Measurements from ENCODE around the gene SCPEP1.
A peak's percentile ranks its signal among the peaks of the same experiment; 100 is the strongest.
"Not testable (repeated sequence)": the region's sequence is repeated elsewhere in the genome, so short reads cannot be mapped to it uniquely, and the experiment has no call there.

Gene SCPEP1, protein sequence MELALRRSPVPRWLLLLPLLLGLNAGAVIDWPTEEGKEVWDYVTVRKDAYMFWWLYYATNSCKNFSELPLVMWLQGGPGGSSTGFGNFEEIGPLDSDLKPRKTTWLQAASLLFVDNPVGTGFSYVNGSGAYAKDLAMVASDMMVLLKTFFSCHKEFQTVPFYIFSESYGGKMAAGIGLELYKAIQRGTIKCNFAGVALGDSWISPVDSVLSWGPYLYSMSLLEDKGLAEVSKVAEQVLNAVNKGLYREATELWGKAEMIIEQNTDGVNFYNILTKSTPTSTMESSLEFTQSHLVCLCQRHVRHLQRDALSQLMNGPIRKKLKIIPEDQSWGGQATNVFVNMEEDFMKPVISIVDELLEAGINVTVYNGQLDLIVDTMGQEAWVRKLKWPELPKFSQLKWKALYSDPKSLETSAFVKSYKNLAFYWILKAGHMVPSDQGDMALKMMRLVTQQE

DNA sequence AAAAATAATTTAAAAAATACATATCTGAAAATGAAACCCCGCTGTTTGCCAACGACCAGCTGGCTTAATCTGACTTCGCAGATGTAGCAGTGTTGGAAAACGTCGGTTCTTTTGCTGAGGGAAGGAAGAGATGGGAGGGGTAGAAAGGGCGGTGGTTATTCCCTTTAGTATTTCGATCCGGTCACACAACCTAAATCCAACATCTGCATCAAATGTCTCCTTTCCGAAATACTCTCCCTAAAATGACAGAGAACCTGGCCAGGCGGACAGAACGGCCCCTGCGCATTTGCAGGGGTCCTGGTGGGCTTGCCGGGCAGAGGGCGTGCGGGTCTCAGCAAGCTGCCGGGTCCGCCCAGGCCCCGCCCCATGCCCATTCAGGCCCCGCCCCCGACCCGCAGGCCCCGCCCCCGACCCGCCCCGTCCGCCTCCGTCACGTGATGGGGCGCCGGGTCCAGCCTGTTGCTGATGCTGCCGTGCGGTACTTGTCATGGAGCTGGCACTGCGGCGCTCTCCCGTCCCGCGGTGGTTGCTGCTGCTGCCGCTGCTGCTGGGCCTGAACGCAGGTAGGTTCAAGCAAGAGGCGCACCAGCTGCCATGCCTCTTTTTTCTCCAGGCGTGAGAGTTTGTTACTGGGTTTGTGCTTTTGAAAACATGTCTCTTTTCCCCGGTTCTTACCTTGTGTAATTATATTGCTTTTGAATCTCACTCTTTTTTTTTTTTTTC, at the start of gene SCPEP1:
Gene SCPEP1, plus strand, starts transcription at position 459 of the 723 bp plus-strand sequence. Its CDS starts 29 bp downstream, at position 488.
- peak; percentile 91 for DNase-seq

DNA sequence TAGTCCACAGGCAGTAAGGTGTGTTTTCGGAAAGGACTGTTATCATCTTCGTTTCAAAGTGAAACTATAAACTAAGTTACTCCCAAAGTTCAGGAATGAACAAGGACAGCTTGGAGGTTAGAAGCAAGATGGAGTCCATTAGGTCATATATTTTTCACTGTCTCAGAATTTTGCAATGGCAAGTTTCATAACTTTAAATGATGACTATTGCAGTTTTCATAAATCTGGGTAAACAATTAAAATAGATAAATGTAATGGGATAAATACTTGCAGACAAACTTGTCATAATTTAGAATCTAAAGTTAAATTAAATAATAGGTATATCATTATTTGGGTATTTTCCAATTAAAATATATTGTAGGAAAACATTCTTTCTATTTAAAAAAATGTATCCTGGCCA, 49.3 kb upstream of the SCPEP1 start:
- no peak for DNase-seq

DNA sequence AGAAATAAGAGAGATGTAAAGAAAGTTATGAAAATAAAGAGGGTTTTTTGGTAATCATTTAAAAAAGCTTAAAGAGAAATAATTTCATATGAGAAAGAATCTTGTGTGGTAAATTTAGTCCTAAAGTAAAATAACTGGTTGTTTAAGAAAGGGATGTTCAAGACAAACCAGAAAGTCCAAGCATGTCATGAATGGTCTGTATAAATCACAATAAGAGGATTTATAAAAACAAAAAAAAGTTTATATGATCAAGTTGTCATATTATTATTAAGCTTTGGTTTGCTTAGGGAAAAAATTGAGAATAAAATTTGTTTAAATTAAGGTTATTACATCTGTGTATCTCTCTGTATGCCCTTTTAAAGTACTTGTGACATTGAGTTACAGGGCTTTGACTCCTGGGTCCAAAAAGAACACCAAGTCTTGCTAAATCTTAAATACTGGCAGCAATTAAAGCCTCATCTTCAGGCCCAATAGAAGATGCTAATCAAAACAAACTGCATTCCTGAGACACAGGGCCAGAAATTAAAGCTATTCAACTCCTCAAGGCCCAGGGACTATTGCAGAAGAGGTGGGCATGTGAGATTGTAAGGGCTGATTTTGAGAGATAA, 48.5 kb upstream of the SCPEP1 start:
- no peak for DNase-seq

DNA sequence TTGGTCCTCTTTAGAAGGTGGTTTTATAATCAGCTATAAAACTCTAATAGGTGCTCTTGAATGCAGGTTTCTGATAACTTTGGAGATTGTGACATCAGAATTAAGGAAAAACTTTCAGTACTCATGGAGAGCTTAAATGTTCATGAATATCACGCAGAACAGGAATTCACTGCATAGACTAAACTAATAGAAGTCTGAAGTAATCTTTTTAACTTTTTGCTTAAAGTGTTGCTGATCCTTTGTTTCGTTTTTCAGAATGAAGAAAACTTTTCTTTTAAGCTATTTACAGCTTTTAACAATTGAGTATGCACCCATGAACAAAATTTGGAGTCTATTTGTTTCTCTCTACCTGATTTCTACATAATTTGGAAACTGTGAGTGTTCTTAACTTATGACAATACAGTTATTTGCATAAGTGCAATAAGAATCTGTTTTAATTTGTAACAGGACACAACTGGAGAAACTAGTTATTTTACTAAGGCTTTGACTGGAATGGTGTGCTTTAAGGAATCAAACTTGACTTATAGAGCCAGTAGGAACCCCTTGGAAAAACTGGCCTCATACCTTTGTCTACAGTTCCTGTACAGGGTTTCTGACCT, 47.1 kb upstream of the SCPEP1 start:
- DNase-seq, result no peak

DNA sequence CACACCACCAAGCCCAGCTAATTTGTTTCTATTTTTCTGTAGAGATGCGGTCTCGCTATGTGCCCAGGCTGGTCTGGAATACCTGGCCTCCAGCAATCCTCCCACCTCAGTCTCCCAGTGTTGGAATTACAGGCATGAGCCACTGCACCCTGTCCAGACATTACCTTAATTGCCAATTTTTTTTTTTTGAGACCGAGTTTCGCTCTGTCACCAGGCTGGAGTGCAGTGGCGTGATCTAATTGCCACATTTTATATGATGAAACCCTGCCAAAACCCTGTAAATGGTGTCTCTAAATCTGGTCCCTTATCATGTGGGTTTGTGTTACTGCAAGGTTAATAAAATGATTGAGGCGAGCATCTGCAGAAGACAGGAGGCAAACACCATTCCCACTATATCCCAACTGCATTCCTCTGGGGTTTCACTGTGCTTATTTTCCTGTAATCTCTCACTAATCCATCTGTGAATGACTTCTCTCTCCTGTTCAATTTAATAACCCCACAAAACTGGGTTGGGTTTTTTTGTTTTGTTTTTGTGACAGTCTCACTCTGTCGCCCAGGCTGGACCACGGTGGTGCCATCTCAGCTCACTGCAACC, 44.7 kb upstream of the SCPEP1 start:
- no peak for DNase-seq

DNA sequence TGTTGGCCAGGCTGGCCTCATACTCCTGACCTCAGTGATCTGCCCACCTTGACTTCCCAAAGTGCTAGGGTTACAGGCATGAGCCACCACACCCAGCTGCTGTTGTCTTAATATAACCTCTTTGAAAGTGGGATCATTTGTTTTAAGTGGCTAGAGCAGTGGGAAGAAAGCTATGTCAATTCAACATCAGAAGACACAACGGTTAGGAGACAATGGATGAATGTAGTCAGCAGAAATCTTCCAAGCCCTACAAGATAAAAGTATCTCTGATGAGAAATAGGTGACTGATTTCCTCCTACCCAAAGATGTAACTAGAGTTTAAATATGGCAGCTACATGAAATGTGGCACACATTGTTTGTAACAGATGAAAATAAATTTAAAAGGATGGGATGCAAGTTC, 44.1 kb upstream of the SCPEP1 start:
- no peak for DNase-seq

DNA sequence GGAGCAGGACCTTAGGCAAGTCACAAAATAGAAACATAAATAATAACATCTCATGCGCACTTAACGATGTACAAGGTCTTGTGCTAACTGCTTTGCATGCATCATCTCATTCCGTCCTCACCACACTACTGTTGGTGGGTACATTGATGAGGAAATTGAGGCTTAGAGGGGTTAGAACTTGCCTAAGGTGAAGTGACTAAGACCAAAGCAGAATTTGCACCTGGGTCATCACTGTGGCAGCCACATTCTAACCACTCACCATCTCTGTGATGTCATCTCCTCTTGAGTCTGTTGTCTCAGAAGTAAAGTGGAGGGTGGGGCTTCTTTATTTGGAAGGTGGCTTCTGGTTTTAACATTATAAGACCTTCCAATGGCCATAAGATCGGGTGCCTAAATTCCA, 43.7 kb upstream of the SCPEP1 start:
- no peak for DNase-seq

DNA sequence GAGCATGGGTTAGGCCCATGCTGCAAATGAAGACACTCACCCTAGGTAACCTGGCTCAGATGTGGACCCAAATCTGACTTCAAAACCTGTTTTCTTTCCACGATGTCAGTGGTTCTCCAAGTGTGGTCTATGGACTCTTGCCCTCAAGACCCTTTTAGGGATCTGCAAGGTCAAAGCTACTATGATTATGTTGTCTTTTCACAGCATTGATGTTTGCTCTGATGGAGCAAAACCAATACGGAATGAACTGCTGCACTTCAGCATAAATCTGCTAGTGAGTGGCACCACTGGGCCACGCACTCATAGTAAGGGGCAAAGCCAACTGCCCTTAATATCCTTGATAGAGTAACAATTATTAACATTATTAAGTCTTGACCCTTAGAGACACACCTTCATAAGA, 42.5 kb upstream of the SCPEP1 start:
- DNase-seq, result no peak

DNA sequence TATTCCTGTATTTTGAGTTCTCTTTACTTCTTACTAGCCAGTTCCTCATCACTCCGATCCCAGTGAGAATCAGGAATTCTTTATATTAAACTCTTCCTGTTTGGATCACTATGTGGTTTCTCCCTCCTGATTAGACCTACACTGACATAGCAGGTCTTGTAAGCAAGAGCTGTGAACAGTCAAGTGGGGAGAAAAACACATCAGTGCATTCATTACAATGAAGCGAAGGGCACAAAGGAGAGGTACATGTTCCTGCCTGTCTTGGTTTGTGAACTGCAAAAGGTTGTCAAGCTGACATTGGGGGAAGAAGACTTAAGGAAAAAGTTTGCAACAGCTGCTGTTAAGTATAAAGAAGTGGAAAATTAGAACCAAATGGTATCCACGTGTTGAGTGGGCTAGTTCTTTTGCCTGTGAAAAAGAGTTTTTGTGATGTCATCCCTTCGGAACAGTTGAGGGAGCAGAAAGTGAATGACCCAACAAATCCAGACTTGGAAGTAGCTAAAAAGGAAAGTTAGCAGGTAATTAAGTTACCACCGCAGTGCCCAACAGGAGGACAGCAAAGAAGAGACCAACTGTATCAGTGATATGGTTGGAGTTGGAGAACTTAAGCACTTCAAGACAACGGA, 41.1 kb upstream of the SCPEP1 start:
- no peak for DNase-seq

DNA sequence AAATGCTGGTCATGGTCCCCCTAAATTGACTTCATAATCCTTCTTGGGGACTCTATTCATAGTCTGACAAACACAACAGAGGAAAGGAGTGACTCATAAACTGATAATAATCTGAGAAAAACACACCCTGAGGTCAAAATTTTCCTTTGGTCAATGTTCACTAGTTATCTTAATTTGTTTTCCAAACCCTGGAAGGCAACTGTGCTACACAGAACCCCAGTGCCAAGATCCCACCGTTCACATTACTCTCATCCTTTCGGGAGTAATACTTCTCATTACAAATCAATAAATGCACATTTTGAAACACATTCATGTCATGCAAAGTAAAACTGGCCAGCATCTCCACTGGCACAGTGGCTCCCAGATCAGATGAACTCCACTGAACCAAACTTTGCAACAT, 40.2 kb upstream of the SCPEP1 start:
- no peak for DNase-seq

DNA sequence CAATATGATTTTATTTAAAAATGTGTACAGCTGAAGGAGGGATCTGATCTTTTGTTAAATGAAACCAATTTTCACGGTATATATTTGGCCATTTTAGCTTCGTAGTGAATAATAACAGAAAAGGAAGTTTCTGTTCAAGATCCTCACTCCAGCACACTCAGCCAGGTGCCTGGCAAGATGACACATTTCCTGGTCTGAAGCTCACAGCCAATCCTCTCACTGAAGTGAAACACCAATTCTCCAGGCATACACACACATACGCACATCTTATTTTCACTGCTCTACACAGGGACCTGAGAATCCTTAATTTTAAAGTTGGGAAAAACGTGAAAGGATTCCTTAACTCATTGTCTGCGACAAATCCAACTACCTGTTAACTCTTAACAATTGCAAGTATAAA, 39.7 kb upstream of the SCPEP1 start:
- not testable (repeated sequence) for DNase-seq

DNA sequence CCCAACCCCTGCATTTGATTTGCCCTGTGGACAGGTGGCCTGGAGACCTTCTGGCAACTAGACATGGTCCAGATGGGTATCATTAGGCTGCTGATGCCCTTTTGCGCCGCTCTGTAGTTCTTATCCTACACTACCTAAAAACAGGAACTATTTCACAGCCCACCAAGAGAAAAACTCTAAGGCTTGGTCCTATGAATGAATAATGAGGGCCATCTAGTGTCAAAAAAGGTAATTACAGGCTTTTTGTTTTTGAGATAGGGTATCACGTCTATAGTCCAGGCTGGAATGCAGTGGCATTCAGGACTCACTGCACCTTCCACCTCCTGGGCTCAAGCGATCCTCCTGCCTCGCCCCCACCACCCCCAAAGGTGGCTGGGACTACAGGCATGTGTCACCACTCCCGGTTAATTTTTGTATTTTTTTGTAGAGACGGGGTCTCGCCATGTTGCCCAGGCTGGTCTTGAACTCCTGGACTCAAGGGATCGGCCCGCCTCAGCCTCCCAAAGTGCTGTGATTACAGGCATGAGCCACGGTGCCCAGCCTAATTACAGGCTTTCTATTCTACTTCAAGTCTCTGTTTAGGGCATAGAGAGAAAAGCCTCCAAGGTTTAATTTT, 38.0 kb upstream of the SCPEP1 start:
- DNase-seq, result peak; percentile 85

DNA sequence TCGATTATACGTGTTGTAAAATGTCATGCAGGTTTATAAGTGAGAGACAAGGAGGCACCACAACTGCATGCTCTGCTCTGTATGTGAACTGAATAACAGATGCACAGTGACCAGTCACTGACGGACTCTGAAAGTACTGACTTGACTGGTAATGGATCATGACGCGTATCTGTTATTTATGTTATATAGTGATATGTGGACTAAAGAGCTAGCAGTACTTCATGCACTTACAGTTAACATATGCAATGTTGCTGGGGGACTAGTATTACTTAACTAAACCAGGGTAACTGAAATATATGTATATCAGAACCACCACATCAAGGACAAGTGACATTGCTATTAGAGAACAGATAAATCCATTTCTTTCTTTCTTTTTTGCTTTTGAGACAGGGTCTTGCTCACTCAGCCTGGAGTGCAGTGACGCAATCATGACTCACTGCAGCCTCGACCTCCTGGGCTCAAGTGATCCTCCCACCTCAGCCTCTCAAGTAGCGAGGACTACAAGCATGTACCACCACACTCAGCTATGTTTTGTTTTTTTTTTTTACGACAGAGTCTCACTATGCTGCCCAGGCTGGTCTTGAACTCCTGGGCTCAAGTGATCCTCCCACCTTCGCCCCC, 34.3 kb upstream of the SCPEP1 start:
- DNase-seq, result peak; percentile 9

DNA sequence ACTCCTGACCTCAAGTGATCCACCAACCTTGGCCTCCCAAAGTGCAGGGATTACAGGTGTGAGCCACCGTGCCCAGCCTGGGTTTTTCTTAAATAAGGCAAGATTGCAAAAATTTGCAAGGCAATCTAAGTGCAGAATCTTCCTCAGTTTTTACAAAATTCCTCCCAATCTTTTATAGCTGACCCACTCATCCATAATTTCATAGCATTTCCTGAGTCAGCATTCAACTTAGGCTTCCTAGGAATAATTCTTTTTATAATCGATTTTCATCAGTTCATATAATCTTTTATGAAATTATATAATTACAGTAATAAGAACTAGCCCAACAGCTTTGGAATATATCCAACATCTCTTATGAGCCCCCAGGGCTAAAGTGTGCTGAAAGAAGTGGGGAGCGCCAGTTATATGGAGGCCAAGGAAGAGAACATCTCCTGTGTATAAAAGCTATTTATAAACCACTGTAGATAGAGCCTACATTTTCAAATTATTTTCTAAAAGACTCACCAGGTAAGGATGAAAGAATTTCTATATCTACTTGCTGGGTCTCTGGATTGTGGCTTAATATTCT, 31.9 kb upstream of the SCPEP1 start:
- DNase-seq, result no peak

DNA sequence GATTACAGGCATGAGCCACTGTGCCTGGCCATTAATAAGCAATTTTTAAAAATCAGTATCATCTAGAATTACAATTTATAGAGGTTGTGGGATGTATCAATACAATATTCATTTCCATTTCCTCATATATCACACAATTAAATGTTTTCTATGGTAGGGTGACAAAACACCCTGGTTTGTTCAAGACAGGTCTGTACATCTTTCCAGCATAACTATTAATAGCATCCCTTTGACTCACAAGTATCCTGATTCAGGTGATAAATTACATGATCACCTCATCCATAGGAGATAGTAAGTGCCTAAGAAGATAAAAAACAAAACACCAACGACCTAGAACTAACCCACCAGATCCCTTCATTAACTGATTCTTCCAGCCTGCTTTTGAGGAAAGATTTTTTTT, 30.2 kb upstream of the SCPEP1 start:
- no peak for DNase-seq

DNA sequence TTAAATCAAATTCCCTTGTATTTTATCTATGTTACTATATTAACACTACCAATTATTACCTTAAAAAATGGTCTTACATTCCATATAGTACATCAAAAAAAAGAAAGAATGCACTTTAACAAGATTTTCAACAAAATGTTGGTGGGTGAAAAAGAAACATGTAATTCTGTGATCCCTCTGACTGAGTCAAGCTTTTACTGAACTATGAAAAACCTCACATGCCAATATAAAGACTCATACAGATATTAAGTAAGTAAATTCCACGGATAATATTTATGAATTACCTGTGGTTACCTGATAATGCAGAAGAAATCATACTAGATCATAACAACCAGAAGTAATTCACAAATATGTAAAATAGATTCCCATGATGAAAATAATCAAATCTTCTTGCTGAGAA, 29.4 kb upstream of the SCPEP1 start:
- no peak for DNase-seq

DNA sequence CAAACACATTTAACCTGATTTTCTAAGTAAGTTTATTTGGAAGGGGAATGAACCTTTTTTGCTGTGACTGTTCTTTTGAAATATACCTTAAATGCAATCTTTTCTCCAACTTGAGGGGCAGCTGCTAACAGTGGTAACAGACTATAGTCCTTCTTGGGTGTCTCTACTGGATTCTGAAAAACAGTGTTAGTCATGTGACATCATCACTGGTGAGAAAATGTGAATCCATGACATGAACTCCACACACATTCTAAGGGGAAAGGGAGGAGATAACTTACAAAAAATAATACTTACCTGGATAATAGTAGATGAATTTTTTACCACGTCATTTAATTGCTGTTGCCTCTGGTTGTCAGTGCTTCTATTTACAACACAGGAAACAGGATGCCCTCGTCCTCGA, 28.3 kb upstream of the SCPEP1 start:
- no peak for DNase-seq

DNA sequence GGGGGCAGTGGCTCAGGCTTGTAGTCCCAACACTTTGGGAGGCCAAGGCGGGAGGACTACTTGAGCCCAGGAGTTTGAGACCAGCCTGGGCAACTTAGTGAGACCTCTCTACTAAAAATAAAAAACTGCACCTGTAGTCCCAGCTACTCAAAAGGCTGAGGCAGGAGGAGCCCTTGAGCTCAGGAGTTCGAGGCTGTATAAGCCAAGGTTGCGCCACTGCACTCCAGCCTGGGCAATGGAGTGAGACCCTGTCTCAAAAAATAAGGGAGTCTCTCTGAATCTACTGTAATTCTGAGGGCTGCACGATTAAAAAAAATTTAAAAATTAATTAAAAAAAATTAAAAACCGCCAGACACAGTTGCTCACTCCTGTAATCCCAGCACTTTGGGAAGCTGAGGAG, 20.9 kb upstream of the SCPEP1 start:
- no peak for DNase-seq

DNA sequence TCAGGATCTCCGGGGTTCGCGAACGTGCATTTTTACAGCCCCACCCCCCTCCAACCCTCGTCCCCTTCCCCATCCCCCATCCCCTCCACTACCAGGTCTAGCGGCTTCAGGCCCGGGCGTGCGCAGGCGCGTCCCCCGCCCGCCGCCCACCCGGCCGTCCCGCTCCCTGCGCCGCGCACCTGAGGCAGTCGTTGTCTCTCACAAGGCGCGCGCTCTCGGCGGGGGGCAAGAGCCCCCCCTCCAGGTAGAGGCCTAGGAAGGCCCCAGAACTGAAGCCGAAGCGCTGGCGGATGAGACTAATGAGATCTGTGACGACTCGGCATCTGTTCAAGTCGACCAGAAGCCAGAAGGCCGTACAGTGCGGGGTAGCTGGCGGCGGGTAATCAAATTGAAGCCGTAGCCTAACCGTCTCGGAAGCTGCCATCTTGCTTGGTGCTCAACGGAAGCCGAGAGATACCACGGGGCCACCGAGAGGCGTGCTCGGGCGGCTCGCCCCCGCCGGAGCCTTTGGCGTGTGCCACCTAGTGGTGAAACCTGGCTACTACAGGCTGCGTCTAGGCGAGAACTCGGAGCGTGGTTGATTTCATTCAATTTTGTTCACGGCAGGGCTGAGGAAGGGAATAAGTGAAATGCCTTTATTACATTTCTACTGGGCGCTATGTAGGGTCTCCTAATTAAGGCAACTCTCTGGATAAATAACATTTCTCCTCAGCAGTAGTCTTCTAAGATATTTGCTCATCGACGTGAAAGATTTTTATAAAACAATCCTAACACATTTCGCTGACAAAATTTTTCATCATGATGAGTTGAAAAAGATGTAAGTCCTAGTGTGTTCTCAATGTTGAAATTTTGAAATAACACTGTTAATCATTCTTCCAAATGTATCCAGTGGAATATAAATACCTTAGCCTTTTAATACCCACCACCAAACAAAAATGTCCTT, 17.1 kb upstream of the SCPEP1 start, which contains the start of gene COIL:
Gene COIL, minus strand, starts transcription at position 455 of the 943 bp plus-strand sequence. Its CDS starts 31 bp downstream, at position 424.
- peak; percentile 96 for DNase-seq

DNA sequence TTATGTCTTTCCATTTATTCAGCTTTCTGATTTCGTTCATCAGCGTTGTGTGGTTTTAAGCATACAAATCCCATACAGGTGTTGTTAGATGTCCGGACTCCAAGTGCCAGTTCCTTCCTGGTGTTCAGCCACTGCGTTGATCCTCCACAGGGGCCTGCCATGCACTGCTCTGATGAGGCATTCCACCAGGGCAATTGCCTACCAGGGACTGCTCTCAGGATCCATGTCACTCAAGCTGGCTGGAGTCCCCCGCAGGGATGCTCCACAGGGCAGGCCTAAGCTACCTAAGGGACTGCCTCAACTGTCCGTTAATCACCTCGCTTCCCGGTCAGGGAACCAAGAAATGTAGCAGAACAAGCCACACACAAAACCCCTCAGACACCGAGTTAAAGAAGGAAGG, 12.7 kb upstream of the SCPEP1 start:
- not testable (repeated sequence) for DNase-seq
